GM18868 (cell line): Measurements from ENCODE around the gene MEAF6.

Experiments
- ATAC-seq: cut with Tn5 transposase; IDR thresholded peaks from one replicate; pipeline ENCODE4 v1.9.1; 2021; ENCODE audit warnings: mild to moderate bottlenecking, moderate library complexity; ENCODE audit not compliant: unreplicated experiment

MEAF6 gene

GRCh38 chr1:37446874-37447273 lies 67.7 kb downstream of the MEAF6 start:
- no peak for ATAC-seq

- no peak for ATAC-seq
Measured at GRCh38 chr1:37442644-37443043, 71.9 kb downstream of the MEAF6 start.
